ENCODE measurements around the gene TXK.

- no peak for TF ChIP-seq CTCF (IDR thresholded peaks at IDR 0.05; ENCODE audit: low read length)
- TF ChIP-seq EZH2 (IDR thresholded peaks at IDR 0.05; ENCODE audit: borderline replicate concordance, low read length): no peak
These were observed 13.6 kb upstream of the TXK start for GRCh38 chr4:48147621-48148020.
